Measurements from ENCODE around the gene TTC32.

The TTC32 gene

DNA sequence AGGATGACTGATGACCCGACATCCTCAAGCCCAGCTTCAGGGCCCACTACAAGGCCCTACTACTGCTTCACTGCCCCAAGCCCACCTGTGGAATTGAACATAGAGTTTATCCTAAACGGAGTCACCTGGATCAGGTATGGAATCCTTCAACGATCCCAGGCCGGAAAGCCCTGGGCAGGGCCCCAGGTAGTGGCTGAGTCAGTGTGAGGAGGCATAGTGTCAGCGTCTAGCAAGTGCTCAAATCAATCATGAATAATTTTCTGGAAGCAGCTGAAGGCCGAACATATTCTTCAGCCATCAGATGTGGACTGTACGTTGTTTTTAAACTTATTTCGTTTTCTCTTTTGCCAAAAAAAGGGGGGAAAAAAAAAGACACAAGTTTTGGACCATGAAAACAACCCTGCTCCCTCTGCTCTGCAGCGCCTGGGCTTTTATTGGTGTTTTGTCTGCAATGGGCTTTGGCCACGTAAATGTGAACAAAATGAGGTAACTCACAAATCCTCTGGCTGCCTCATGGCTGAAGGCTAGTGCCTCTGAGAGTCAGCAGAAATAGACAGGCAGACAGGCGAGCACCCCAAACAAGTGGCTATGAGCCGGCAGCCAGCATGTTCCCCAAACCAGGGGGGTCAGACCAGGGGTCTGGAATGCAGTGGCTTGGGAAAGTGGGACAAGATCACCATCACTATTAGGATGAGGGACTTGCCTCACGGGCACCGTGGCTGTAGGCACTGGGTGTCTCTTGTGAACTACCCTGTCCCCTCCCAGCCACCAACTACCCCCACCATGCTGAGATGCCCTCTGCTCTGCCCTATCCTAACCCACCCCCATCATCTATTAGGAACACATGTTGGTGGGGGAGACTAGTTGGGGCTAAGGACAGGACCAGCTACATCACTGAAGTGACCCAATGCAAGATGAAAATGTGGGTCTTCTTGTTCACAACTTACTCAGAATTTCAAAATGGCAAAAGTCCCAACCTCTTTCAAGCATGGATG lies 51.4 kb downstream of the TTC32 start:
- no peak for DNase-seq (ENCODE audit: low spot score)

DNA sequence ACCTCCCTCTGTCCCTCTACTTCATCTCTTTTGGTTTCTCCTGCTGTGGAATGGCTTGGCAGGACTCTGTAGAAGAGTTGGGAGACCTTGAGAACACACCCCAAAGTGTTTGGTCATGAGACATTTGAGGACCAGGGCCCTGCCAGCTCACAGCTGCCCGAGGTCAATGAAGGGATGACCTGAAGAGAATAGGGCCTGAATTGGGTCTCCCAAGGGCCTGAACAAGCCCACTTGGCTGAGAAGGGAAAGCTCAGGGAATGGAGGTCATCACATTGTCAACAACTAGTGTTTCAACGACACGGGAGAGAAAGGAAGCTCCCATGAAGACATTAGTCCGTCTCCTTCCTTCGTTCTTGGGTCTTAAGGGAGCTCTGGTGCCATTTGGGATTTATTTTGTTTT lies 52.8 kb downstream of the TTC32 start:
- no peak for DNase-seq (ENCODE audit: low spot score)

DNA sequence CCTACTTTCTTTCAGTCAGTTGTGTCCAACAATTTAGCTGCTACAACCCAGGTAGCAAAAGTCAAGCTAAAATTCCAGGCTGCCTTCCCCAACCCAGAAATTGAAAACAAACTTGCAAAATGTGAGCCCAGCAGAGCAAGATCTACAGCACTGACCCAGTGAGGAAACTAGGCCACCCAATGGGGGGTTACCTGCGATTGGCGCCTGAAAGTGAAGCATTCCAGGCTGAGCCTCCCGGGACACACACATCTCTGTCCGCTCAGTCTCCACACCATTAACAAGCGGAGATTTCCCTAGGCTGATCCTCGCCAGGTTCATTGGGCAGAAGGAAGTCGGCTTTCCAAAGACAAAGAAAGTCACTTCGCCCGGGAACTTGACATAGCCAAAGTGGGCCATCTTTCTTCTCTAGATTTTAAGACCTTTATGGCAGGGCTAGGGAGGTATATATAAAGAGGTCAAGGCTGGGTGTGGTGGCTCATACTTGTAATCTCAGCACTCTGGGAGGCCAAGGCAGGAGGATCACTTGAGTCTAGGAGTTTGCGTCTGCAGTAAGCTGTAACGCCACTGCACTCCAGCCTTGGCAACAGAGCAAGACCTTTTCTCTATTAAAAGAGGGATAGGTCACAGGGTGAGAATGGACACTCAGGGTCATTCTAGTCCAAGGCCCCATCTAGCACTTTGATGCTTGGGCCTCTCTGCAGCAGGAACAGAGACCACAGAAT lies 53.6 kb downstream of the TTC32 start:
- DNase-seq (ENCODE audit: low spot score), result no peak

DNA sequence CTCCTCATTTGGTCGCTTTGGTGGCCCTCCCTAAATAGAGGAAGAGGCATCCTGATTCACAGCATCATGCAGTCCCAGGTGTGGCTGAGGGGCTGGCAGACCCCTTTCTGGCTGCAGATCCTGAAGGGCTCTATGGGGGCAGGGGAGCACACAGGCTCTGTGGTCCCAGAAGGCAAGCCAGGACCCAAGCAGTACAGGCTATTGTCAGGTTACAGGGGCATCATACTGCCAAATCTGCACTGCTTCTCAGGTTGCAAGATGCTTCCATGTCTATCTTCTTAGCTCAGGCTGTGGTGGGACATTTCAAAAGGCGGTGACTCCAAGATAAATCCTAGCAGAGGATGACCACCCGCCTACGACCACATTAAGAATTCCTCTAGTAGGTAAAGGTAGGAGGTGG lies 54.3 kb downstream of the TTC32 start:
- DNase-seq (ENCODE audit: low spot score), result no peak
